Karpas-422 (cell line): Measurements from ENCODE around the gene NAIF1. TPM values are rescaled to one million over a fixed set of nuclear protein-coding genes. Genes with fewer than 3 reads are reported as not detected.
"Not testable (repeated sequence)": the region's sequence is repeated elsewhere in the genome, so short reads cannot be mapped to it uniquely, and the experiment has no call there.

ENCODE experiments used
- DNase-seq: peaks from one replicate; pipeline ENCODE4 v3.0.0-alpha.2; 2015
- H2AFZ ChIP-seq: fragments of 200-600 bp; sonication (generic); 2 replicates; pipeline ENCODE4 v1.6.1; 2014; ENCODE audit warnings: antibody characterized with exemption, low read length, mixed read lengths
- H3K27ac ChIP-seq: fragments of 200-600 bp; sonication (generic); 2 replicates; pipeline ENCODE4 v1.5.1; 2014; ENCODE audit warnings: mild to moderate bottlenecking, low read length, moderate library complexity
- H3K27me3 ChIP-seq: fragments of 200-600 bp; sonication (generic); 2 replicates; pipeline ENCODE4 v1.6.1; 2014; ENCODE audit warnings: low read length, mixed read lengths
- H3K36me3 ChIP-seq: fragments of 200-600 bp; sonication (generic); 2 replicates; pipeline ENCODE4 v1.6.1; 2014; ENCODE audit warnings: low read length, mixed read lengths; ENCODE audit not compliant: insufficient read depth
- H3K4me1 ChIP-seq: fragments of 200-600 bp; sonication (generic); 2 replicates; pipeline ENCODE4 v1.6.1; 2014; ENCODE audit warnings: mild to moderate bottlenecking, low read length, mixed read lengths
- H3K4me2 ChIP-seq: fragments of 200-600 bp; sonication (generic); 2 replicates; pipeline ENCODE4 v1.6.1; 2014; ENCODE audit warnings: low read length, low read depth, mild to moderate bottlenecking; ENCODE audit not compliant: poor library complexity, severe bottlenecking
- H3K4me3 ChIP-seq: fragments of 200-600 bp; sonication (generic); 2 replicates; pipeline ENCODE4 v1.5.1; 2014; ENCODE audit warnings: mild to moderate bottlenecking, antibody characterized with exemption, low read length, mixed read lengths
- H3K79me2 ChIP-seq: fragments of 200-600 bp; sonication (generic); 2 replicates; pipeline ENCODE4 v1.6.1; 2014; ENCODE audit warnings: mild to moderate bottlenecking, low read length, mixed read lengths
- H3K9ac ChIP-seq: fragments of 200-600 bp; sonication (generic); 2 replicates; pipeline ENCODE4 v1.6.0; 2014; ENCODE audit warnings: low read length
- H3K9me2 ChIP-seq: fragments of 200-600 bp; sonication (generic), shearing (Covaris generic); replicated peaks from 2 replicates; pipeline ENCODE4 v1.6.0; 2014; ENCODE audit warnings: mild to moderate bottlenecking, low read length, moderate library complexity; ENCODE audit not compliant: insufficient read depth
- H3K9me3 ChIP-seq: fragments of 300-700, 200-600 bp; sonication (generic); 2 replicates; pipeline ENCODE4 v1.6.1; 2014; ENCODE audit warnings: low read length, mixed read lengths
- H4K20me1 ChIP-seq: fragments of 200-600 bp; sonication (generic); 2 replicates; pipeline ENCODE4 v1.6.1; 2014; ENCODE audit warnings: mild to moderate bottlenecking, antibody characterized with exemption, low read length, low read depth; ENCODE audit not compliant: insufficient read depth
- total RNA-seq: library from RNA; depleted of rRNA; stranded (reverse); fragments of >200 nt; shearing (Covaris generic); gene quantifications from 2 replicates; pipeline ENCODE4 v1.2.3, GENCODE V29; 2014; ENCODE audit warnings: low replicate concordance

NAIF1 gene
- total RNA-seq, 1 experiment from 2014 or later: 7.3 TPM

DNA sequence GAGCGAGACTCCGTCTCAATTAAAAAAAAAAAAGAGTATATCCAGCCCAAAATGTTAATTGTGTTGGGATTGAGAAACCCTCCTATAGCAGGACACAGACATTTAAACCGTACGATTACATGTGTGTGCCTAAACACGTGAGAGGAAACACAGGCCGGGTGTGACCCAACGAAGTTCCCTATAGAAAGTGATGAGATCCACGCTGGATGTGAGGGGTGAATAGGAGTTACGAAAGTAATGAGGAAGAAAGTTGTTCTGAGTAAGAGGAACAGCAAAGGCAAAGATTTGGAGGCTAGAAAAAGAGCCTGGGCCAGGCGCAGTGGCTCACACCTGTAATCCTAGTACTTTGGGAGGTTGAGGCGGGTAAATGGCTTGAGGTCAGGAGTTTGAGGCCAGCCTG lies 13.6 kb downstream of the NAIF1 start:
- Histone ChIP-seq H3K27me3 (no peaks in the 10 kb centered on the region), H3K79me2 (no peaks in the 10 kb centered on the region), H3K27ac (no peak overlapping the region), H3K36me3 (no peaks in the 10 kb centered on the region), H4K20me1 (no peaks in the 10 kb centered on the region), H3K4me3 (no peak overlapping the region), H2AFZ (no peak overlapping the region), H3K9me2 (no peaks in the 10 kb centered on the region), H3K9ac (no peak overlapping the region), H3K4me1 (no peaks in the 10 kb centered on the region), H3K4me2 (no peak overlapping the region), H3K9me3 (no peaks in the 10 kb centered on the region)
- DNase-seq: no peak

DNA sequence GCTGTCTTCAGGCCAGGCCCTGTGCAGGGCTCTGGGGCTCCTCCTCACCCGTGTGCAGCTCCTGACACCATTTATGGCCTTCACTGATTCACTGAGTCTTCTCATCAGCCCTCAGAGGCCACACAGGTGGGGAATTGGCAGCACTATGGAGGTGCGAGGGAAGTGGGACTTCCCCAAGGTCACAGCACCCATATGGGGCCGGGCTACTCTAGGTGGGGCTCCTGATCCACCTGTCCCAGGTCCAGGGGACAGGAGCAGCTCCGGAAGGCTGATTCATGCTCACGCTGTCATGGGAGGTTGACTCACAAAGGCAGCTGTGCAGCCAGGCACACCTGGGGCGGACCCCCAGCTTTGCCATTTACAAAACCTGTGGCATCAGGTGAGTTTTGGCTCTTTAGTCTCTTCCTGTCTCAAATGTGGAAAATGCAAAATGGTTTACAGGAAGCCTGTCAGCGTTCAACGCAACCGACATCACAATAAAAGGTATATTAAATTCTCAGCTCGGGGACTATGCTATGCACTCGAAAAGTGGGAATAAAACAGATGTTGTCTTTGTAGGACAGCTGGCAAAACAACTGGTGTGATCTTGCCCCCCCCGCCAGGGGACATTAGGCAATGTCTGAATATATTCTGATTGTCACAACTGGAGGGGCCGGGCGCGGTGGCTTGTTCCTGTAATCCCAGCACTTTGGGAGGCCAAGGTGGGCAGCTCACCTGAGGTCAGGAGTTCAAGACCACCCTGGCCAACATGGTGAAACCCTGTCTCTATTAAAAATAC lies 15.0 kb downstream of the NAIF1 start:
- H3K4me1 ChIP-seq: no peaks in the 10 kb centered on the region
- no peaks in the 10 kb centered on the region for H3K9me2 ChIP-seq
- H3K27me3 ChIP-seq: no peaks in the 10 kb centered on the region
- H3K9ac ChIP-seq: no peak overlapping the region
- no peak overlapping the region for H2AFZ ChIP-seq
- no peaks in the 10 kb centered on the region for H3K9me3 ChIP-seq
- no peak overlapping the region for H3K27ac ChIP-seq
- no peaks in the 10 kb centered on the region for H3K36me3 ChIP-seq
- no peak overlapping the region for H3K4me3 ChIP-seq
- no peak for DNase-seq
- H4K20me1 ChIP-seq: no peaks in the 10 kb centered on the region
- H3K4me2 ChIP-seq: no peak overlapping the region
- no peaks in the 10 kb centered on the region for H3K79me2 ChIP-seq

DNA sequence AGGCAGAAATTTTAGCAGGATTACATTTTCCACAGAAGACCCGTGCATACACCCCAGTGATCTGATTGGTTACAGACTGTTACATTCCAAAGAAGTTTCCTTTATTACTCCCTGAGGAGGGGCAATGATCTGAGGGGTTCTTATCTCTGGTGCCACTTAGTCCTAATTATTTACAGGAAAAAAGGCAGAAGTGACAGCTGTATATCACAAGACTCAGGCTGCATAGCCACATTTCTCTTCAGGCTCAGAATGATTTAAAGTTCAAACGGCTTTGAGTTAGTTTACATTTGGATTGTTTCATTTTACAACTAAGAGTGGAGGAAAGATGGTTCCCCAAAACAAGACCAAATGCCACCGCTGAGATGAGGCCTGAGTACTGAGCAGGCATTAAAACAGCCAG lies 17.3 kb downstream of the NAIF1 start:
- no peaks in the 10 kb centered on the region for H3K4me1 ChIP-seq
- no peaks in the 10 kb centered on the region for H3K79me2 ChIP-seq
- no peak overlapping the region for H3K4me3 ChIP-seq
- DNase-seq: no peak
- no peak overlapping the region for H3K27ac ChIP-seq
- H3K9me3 ChIP-seq: no peaks in the 10 kb centered on the region
- no peak overlapping the region for H2AFZ ChIP-seq
- H3K36me3 ChIP-seq: no peaks in the 10 kb centered on the region
- H3K27me3 ChIP-seq: no peaks in the 10 kb centered on the region
- no peaks in the 10 kb centered on the region for H3K9me2 ChIP-seq
- H3K9ac ChIP-seq: no peak overlapping the region
- no peak overlapping the region for H3K4me2 ChIP-seq
- H4K20me1 ChIP-seq: no peaks in the 10 kb centered on the region

DNA sequence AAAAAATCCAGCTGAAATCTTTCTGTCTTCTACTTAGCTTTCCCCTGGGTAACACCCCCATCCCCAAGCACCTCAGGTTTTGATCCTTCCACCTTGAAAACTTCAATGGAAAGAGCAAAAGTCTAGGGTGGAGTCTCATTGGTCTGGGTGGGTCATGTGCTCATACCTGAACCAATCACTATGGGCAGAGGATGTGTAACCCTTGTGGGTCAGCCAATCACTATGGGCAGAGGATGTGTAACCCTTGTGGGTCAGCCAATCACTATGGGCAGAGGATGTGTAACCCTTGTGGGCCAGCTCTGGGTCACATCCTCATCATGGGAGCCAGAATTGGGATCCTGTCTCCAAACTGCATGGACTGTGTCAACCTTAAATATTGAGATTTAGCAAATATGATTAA lies 18.5 kb downstream of the NAIF1 start:
- no peaks in the 10 kb centered on the region for H3K36me3 ChIP-seq
- no peaks in the 10 kb centered on the region for H3K79me2 ChIP-seq
- no peak overlapping the region for H3K4me2 ChIP-seq
- H3K27ac ChIP-seq: no peak overlapping the region
- H3K9ac ChIP-seq: no peak overlapping the region
- no peaks in the 10 kb centered on the region for H3K9me3 ChIP-seq
- no peak overlapping the region for H3K4me3 ChIP-seq
- no peaks in the 10 kb centered on the region for H3K27me3 ChIP-seq
- H2AFZ ChIP-seq: no peak overlapping the region
- peak; percentile 67 for DNase-seq
- H4K20me1 ChIP-seq: no peaks in the 10 kb centered on the region
- H3K4me1 ChIP-seq: no peaks in the 10 kb centered on the region
- H3K9me2 ChIP-seq: no peaks in the 10 kb centered on the region

DNA sequence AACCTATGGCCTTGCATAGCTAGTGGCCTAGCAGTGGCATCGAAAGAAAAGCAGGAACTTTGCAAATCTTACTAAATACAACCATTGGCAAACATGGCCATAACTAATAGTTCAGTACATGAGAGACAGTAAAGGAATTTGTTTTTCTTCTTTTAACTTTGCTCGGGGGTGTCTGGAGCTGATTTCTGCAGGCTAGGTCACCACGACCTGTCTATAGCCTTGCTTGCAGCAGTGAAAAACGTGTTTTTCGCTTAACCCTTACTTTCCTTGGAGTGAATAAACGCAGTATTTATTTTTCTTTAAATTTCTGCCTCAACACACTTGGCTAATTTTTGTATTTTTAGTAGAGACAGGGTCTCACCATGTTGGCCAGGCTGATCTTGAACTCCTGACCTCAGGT lies 19.9 kb downstream of the NAIF1 start:
- no peak overlapping the region for H3K9ac ChIP-seq
- no peak overlapping the region for H3K4me3 ChIP-seq
- H3K36me3 ChIP-seq: no peaks in the 10 kb centered on the region
- no peak overlapping the region for H2AFZ ChIP-seq
- DNase-seq: no peak
- no peaks in the 10 kb centered on the region for H3K4me1 ChIP-seq
- H3K27ac ChIP-seq: no peak overlapping the region
- no peaks in the 10 kb centered on the region for H3K9me2 ChIP-seq
- H3K27me3 ChIP-seq: no peaks in the 10 kb centered on the region
- no peaks in the 10 kb centered on the region for H3K9me3 ChIP-seq
- no peak overlapping the region for H3K4me2 ChIP-seq
- no peaks in the 10 kb centered on the region for H4K20me1 ChIP-seq
- no peaks in the 10 kb centered on the region for H3K79me2 ChIP-seq

DNA sequence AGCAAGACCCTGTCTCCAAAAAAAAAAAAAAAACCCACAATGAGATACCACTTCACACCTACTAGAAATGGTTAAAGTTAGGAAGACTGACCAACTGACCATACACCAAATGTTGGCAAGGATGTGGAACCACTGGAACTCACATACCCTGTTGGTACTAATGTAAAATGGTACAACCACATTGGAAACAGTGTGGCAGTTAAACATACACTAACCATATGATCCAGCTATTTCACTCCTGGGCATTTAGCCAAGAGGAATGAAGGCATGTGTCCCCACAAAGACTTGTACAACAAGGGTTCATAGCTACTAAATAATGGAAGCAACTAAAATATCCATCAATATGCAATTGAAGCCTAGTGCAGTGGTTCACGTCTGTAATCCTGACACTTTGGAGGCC lies 21.3 kb downstream of the NAIF1 start:
- H3K9ac ChIP-seq: no peak overlapping the region
- H3K27me3 ChIP-seq: no peaks in the 10 kb centered on the region
- H3K9me3 ChIP-seq: no peaks in the 10 kb centered on the region
- H2AFZ ChIP-seq: no peak overlapping the region
- H3K36me3 ChIP-seq: no peaks in the 10 kb centered on the region
- no peaks in the 10 kb centered on the region for H3K4me1 ChIP-seq
- H3K9me2 ChIP-seq: no peaks in the 10 kb centered on the region
- no peaks in the 10 kb centered on the region for H4K20me1 ChIP-seq
- DNase-seq: no peak
- H3K4me2 ChIP-seq: no peak overlapping the region
- H3K4me3 ChIP-seq: no peak overlapping the region
- no peaks in the 10 kb centered on the region for H3K79me2 ChIP-seq
- H3K27ac ChIP-seq: no peak overlapping the region

DNA sequence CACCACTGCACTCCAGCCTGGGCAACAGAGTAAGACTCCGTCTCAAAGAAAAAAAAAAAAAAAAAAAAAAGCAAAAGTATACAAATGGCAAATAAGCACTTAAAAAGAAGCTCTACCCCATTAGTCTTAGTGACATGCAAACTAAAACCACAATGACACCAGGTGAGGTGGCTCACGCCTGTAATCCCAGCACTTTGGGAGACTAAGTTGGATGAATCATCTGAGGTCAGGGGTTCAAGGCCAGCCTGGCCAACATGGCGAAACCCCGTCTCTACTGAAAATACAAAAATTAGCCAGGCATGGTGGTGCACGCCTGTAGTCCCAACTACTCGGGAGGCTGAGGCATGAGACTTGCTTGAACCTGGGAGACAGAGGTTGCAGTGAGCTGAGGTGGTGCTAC lies 21.7 kb downstream of the NAIF1 start:
- H3K4me1 ChIP-seq, H4K20me1 ChIP-seq, H3K27me3 ChIP-seq, H3K79me2 ChIP-seq, H3K9me3 ChIP-seq, H3K36me3 ChIP-seq, H3K27ac ChIP-seq, H3K9ac ChIP-seq, H3K4me2 ChIP-seq, H2AFZ ChIP-seq, H3K4me3 ChIP-seq, DNase-seq, H3K9me2 ChIP-seq: not testable (repeated sequence)

DNA sequence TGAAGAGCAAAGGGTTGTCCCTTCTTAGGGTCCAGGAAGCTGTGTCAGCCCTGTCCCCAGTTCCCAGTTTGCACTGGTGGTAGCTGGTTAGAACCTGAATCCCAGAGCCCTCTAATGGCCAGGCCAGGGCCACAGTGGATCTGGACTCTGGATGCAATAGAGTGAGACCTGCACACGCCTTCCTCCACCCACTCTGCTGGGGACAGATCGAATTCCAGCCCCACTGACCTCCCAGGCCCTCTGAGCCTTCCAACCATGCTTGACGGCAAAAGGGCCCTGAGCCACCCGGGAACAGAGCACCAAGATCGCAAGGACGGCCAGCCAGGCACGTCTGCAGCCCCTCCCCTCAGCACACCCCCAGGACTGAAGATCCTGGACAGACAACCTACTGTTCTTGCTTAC lies 23.7 kb downstream of the NAIF1 start:
- no peaks in the 10 kb centered on the region for H3K27me3 ChIP-seq
- no peaks in the 10 kb centered on the region for H3K9me2 ChIP-seq
- no peak for DNase-seq
- H3K4me2 ChIP-seq: no peak overlapping the region
- no peaks in the 10 kb centered on the region for H3K79me2 ChIP-seq
- H3K4me1 ChIP-seq: no peaks in the 10 kb centered on the region
- no peak overlapping the region for H3K4me3 ChIP-seq
- no peak overlapping the region for H2AFZ ChIP-seq
- no peaks in the 10 kb centered on the region for H3K36me3 ChIP-seq
- no peak overlapping the region for H3K27ac ChIP-seq
- H3K9ac ChIP-seq: no peak overlapping the region
- H4K20me1 ChIP-seq: no peaks in the 10 kb centered on the region
- no peaks in the 10 kb centered on the region for H3K9me3 ChIP-seq
